ENCODE results near the gene ARID5B.

Gene ARID5B

GRCh38 chr10:62108759-62109586 lies 207.5 kb downstream of the ARID5B start:
- no peak overlapping the region for H3K4me3 ChIP-seq (ENCODE audit: low read length)
- no peak for DNase-seq (ENCODE audit: low read depth)
- TF ChIP-seq, protein P1, sequence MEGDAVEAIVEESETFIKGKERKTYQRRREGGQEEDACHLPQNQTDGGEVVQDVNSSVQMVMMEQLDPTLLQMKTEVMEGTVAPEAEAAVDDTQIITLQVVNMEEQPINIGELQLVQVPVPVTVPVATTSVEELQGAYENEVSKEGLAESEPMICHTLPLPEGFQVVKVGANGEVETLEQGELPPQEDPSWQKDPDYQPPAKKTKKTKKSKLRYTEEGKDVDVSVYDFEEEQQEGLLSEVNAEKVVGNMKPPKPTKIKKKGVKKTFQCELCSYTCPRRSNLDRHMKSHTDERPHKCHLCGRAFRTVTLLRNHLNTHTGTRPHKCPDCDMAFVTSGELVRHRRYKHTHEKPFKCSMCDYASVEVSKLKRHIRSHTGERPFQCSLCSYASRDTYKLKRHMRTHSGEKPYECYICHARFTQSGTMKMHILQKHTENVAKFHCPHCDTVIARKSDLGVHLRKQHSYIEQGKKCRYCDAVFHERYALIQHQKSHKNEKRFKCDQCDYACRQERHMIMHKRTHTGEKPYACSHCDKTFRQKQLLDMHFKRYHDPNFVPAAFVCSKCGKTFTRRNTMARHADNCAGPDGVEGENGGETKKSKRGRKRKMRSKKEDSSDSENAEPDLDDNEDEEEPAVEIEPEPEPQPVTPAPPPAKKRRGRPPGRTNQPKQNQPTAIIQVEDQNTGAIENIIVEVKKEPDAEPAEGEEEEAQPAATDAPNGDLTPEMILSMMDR (conservative IDR thresholded peaks at IDR 0.05; ENCODE audit: low read length): no peak

DNA sequence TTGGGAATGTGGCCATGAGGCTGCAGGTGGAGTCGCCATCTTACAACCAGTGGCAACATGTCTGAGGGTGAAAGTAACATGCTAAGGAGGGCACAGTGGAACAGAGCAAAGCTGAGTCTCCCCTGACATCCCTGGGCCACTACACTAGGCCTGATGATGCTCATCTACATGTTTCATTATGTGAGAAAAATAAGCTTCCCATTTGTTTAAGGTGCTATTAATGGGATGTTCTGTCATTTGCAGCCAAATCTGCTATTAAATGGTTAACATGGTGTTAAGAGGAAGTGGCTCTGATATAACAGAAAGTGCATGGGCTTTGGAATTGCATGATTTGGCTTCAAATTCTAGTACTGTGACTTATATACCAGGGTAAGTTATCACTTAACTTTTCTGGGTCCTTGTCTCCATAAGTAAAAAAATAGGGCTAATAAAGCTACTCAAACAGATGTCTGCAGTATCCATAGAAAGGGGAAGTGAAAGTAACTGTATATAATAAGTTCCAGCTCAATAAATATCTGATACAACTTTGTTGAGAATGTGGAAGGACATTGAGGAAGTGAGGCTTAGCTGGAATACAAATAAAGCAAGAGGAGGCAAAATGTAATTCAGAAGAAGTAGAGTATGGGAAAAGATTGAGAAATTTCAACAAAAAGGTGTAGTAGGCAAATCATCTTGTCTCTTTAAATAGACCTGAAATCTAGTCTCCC lies 208.2 kb downstream of the ARID5B start:
- no peak for DNase-seq (ENCODE audit: low read depth)
- TF ChIP-seq, protein P1 (conservative IDR thresholded peaks at IDR 0.05; ENCODE audit: low read length): no peak
- H3K4me3 ChIP-seq (ENCODE audit: low read length): no peak overlapping the region

GRCh38 chr10:62112300-62112699 lies 210.8 kb downstream of the ARID5B start:
- no peak overlapping the region for H3K4me3 ChIP-seq (ENCODE audit: low read length)
- TF ChIP-seq, protein P1 (conservative IDR thresholded peaks at IDR 0.05; ENCODE audit: low read length): no peak
- no peak for DNase-seq (ENCODE audit: low read depth)

DNA sequence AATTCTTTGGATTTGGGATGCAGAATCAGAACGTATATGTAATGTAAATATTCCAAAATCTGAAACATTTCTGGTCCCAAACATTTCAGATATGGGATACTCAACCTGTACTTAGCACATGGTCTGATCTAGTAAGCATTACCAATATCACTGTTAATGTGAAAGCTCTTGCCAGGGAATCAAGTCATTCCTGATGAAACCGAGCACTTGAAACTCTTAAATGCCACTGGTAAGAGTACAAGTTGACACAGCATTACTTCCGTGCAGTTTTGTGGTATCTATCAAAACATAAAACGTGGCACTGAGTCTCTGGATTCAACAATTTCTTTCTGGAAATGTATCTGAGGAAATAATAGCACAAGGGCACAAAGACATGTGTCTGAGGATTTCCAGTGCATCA lies 211.5 kb downstream of the ARID5B start:
- H3K4me3 ChIP-seq (ENCODE audit: low read length): no peak overlapping the region
- DNase-seq (ENCODE audit: low read depth): no peak
- TF ChIP-seq, protein P1 (conservative IDR thresholded peaks at IDR 0.05; ENCODE audit: low read length): no peak

DNA sequence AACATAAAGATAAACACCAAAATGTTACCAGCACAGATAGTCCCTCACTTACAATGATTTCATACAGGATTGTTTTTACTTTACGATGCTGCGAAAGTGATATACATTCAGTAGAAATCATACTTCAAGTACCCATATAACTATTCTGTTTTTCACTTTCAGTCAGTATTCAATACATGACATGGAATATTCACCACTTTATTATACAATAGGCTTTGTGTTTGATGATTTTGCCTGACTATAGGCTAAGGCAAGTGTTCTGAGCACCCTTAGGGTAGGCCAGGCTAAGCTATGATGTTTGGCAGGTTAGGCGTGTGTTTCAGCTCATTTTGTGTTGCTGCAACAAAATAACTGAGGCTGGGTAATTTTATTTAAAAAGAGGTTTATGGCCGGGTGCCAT lies 212.2 kb downstream of the ARID5B start:
- TF ChIP-seq, protein P1 (conservative IDR thresholded peaks at IDR 0.05; ENCODE audit: low read length): no peak
- H3K4me3 ChIP-seq (ENCODE audit: low read length): no peak overlapping the region
- no peak for DNase-seq (ENCODE audit: low read depth)

GRCh38 chr10:62115321-62115720 lies 213.8 kb downstream of the ARID5B start:
- TF ChIP-seq, protein P1 (conservative IDR thresholded peaks at IDR 0.05; ENCODE audit: low read length): no peak
- H3K4me3 ChIP-seq (ENCODE audit: low read length): no peak overlapping the region
- DNase-seq (ENCODE audit: low read depth): no peak

GRCh38 chr10:62115842-62116241 lies 214.3 kb downstream of the ARID5B start:
- no peak for DNase-seq (ENCODE audit: low read depth)
- no peak overlapping the region for H3K4me3 ChIP-seq (ENCODE audit: low read length)
- TF ChIP-seq, protein P1 (conservative IDR thresholded peaks at IDR 0.05; ENCODE audit: low read length): no peak
